ENCODE measurements around the gene GPX2.

The GPX2 gene

DNA sequence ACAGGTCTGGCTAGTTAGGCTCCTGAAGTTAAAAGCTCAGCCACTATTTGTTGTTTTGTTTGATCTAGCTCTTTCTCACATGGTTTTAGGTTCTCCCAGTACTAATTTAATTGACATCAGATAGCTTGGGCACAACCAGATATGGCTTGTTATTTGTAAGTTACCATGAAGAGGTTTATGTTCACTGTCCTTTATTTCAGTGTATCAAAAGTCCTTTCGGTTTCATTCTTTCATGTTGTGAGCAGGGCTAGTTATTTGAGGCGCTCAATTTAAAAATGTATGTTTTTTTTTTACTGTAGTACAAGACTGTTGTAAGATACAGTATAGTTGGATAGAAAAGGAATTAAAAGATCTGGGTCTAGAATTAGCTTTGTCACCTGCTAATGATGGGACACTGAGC lies 7.0 kb downstream of the GPX2 start:
- TF ChIP-seq, protein P1, sequence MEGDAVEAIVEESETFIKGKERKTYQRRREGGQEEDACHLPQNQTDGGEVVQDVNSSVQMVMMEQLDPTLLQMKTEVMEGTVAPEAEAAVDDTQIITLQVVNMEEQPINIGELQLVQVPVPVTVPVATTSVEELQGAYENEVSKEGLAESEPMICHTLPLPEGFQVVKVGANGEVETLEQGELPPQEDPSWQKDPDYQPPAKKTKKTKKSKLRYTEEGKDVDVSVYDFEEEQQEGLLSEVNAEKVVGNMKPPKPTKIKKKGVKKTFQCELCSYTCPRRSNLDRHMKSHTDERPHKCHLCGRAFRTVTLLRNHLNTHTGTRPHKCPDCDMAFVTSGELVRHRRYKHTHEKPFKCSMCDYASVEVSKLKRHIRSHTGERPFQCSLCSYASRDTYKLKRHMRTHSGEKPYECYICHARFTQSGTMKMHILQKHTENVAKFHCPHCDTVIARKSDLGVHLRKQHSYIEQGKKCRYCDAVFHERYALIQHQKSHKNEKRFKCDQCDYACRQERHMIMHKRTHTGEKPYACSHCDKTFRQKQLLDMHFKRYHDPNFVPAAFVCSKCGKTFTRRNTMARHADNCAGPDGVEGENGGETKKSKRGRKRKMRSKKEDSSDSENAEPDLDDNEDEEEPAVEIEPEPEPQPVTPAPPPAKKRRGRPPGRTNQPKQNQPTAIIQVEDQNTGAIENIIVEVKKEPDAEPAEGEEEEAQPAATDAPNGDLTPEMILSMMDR (IDR thresholded peaks at IDR 0.05): no peak

DNA sequence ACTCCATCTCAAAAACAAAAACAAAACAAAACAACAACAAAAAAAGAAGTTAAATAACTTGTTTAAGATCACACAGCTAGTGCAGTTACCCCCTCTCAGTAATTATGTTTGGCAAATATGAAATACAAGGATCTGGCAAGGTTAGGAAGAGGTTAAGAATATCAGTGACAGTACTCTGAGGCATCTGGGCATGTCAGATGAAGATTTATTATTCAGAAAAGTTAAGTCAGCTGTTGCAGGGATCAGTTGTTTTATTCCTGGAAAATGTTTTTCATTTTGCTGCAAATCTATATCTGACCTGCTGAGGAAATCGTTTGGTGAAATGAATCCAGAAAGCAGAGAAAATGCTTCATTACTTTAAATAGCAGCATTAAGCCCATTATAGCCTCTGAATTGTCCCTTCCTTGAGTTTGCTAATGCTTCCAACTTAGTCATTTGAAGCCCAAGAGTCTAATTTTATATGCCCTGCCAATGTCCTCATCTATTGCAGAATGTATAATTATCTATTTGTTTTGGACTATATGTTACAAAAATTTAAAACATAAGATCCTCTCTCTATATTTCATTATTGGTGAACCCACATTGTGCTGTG lies 8.1 kb downstream of the GPX2 start:
- TF ChIP-seq, protein P1 (IDR thresholded peaks at IDR 0.05): no peak

DNA sequence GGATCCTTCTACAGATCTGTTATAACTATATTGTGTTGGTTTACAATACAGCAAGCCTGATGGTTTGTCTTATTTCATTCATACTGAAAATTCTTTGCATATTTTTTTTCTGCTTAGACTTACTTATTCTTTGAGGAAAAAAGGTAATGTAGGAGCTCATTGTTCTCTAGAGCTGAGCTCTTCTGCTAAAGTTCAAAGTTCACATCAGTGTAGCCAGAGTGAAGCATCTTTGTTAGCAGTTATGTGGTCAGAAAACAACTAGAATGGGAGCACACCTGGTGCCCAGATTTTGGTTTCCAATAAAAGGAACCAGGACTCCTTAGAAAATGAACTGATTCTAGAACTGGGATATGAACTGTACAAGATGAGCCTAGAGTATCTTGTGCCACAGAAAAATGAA lies 10.3 kb downstream of the GPX2 start:
- TF ChIP-seq, protein P1 (IDR thresholded peaks at IDR 0.05): no peak

DNA sequence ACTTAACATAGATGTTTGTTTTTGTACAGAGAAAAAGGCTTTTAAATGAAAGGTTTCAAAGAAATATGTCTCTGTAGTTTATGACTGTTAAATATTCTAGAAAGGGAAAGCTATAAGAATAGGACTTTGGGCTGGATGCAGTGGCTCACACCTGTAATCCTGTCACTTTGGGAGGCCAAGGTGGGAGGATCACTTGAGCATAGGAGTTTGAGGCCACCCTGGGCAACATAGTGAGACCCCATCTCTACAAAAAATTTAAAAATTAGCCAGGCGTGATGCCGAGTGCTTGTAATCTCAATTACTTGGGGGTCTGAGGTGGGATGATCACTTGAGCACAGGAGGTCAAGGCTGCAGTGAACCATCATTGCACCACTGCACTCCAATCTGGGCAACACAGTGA lies 11.4 kb downstream of the GPX2 start:
- TF ChIP-seq, protein P1 (IDR thresholded peaks at IDR 0.05): no peak

DNA sequence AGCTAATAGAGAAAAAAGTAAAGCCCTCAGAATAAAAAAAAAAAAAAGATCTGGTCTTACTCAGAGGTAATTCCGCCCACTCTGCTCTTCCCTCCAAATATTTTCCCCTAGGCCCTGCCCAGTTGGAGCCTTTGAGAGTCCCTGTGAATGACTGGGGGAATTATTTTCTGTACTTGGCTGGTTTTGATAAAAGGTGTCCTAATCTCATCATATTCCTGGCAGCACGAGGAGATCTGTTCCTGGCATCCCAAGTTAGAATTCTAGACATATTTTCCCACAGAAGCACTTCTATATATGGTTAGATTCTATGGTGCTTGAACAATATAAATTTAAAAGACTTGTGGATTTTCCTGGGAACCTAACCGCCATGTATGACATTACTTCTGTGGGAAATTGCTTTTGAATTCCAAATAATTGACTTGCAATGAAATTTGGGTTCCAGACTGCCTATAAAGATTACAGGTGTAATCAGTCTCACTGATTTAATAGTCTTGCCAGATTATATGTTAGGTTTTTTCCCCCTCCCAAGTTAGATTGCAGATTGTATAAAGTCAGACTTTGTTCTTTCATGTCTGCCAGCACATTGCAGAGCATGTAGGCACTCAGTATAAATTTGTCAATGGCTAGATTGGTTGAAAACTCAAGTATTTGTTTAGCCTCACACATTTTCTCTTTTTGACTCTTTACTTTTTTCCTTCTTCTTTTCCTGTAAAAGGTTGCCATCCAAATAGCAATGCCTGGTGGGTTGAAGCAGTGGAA lies 12.3 kb downstream of the GPX2 start:
- TF ChIP-seq, protein P1 (IDR thresholded peaks at IDR 0.05): no peak

DNA sequence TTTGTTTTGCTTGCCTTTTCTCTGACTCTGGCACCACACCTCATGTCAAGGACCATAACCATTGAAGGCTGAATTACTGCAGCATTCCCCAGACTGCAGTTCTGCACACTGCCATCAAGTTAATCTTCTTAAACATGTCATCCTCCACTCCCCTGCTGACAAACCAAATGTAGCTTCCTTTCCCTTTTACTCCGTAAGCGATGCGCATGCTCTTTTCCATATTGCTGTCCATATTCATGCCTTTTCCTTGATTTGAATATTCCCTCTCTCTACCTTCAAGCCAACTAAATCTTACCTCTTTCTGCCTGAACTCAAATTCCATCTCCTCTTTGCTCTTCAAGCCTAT lies 13.6 kb downstream of the GPX2 start:
- TF ChIP-seq, protein P1 (IDR thresholded peaks at IDR 0.05): no peak

DNA sequence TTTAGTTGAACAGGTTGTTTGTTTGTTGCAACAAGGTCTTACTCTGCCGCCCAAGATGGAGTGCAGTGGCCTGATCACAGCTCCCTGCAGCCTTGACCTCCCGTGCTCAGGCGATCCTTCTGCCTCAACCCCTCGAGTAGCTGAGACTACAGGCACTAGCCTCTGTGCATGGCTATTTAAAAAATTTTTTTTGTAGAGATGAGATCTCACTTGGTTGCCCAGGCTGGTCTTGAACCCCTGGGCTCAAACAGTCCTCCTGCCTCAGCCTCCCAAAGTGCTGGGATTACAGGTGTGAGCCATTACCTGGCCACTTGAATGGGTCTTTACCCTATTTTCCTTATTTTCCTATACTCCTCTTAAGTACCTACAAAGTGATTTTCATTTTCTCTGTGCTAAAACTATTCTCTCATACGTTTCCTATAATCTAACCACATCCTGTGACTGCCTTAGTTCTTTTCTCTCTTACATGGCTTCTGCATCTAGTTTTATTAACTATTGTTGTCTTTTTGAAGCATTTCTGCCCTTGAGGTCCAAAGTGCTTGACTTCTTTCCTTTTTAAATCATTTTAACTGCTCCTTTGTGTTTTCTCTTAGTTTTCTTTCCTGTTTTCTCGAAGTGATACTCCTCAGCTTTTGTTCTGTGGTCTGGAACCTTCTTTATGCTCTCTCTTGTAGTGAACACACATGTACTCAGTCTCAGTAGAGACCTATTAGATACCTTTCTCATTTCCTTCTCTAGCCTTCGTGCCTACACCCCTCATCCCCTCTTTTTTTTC lies 14.1 kb downstream of the GPX2 start:
- TF ChIP-seq, protein P1 (IDR thresholded peaks at IDR 0.05): no peak
